HL-60/S4 (cell line): ENCODE results near the gene CHRND.

Experiments
- in situ Hi-C: fragments of 300-500 bp; cut with MboI; formaldehyde crosslinking; loops from 2 replicates; pipeline ENCODE4 v1.14.3; 2022; ENCODE audit warnings: low sequenced_read_pairs

CHRND gene

GRCh38 chr2:232541195-232541960 lies 15.4 kb downstream of the CHRND start:
- in situ Hi-C loops, result no loop called here

GRCh38 chr2:232541961-232542714 lies 16.2 kb downstream of the CHRND start:
- in situ Hi-C loops, result no loop called here

- in situ Hi-C loops, result no loop called here
Observed at GRCh38 chr2:232542715-232543467, 16.9 kb downstream of the CHRND start.

GRCh38 chr2:232543491-232543890 lies 17.5 kb downstream of the CHRND start:
- in situ Hi-C loops, result no loop called here

GRCh38 chr2:232543928-232544631 lies 18.1 kb downstream of the CHRND start:
- in situ Hi-C loops, result no loop called here

- in situ Hi-C loops, result no loop called here
Observed at GRCh38 chr2:232544674-232545073, 18.7 kb downstream of the CHRND start.

- in situ Hi-C loops, result no loop called here
Observed at GRCh38 chr2:232545511-232546375, 19.8 kb downstream of the CHRND start.

GRCh38 chr2:232547991-232548390 lies 22.0 kb downstream of the CHRND start:
- in situ Hi-C loops, result no loop called here

- in situ Hi-C loops, result no loop called here
Observed at GRCh38 chr2:232549655-232550353, 23.8 kb downstream of the CHRND start.

- in situ Hi-C loops, result no loop called here
Observed at GRCh38 chr2:232550354-232551249, 24.6 kb downstream of the CHRND start, which contains the start of the genes EIF4E2 and TIGD1. Gene EIF4E2 (plus strand): TSS chr2:232550689. CDS start chr2:232550725, 36 bp downstream. Gene TIGD1 (minus strand): TSS chr2:232550557. CDS start chr2:232549882, 675 bp downstream.

- in situ Hi-C loops, result no loop called here
Observed at GRCh38 chr2:232551250-232551638, 25.3 kb downstream of the CHRND start.

GRCh38 chr2:232551776-232552175 lies 25.8 kb downstream of the CHRND start:
- in situ Hi-C loops, result no loop called here

GRCh38 chr2:232556426-232556825 lies 30.5 kb downstream of the CHRND start:
- in situ Hi-C loops, result no loop called here

GRCh38 chr2:232562515-232563151 lies 36.7 kb downstream of the CHRND start:
- in situ Hi-C loops, result no loop called here

GRCh38 chr2:232563580-232563979 lies 37.6 kb downstream of the CHRND start:
- in situ Hi-C loops, result no loop called here

- in situ Hi-C loops, result no loop called here
Observed at GRCh38 chr2:232567721-232568120, 41.8 kb downstream of the CHRND start.

GRCh38 chr2:232568161-232568560 lies 42.2 kb downstream of the CHRND start:
- in situ Hi-C loops, result no loop called here

- in situ Hi-C loops, result no loop called here
Observed at GRCh38 chr2:232569541-232569940, 43.6 kb downstream of the CHRND start.
